Fibroblast of skin of scalp (primary cell): Measurements from ENCODE around the gene PANX2.
A peak's percentile ranks its signal among the peaks of the same experiment; 100 is the strongest.
"Not testable (repeated sequence)": the region's sequence is repeated elsewhere in the genome, so short reads cannot be mapped to it uniquely, and the experiment has no call there.

Source experiments
- DNase-seq: peaks from one replicate; pipeline ENCODE4 v3.0.0-alpha.2; 2013

The PANX2 gene

GRCh38 chr22:50200461-50201190, 30.1 kb downstream of the PANX2 start, which contains the start of gene SELENOO:
SELENOO (plus strand) TSS chr22:50201011; CDS start chr22:50201037, 26 bp downstream.
- DNase-seq = peak; percentile 89

GRCh38 chr22:50201191-50202129, 30.9 kb downstream of the PANX2 start:
- DNase-seq = no peak

GRCh38 chr22:50202130-50202666, 31.7 kb downstream of the PANX2 start:
- DNase-seq = no peak

- no peak for DNase-seq
These were observed 32.8 kb downstream of the PANX2 start for GRCh38 chr22:50203288-50203687.

GRCh38 chr22:50204571-50204970, 34.0 kb downstream of the PANX2 start:
- DNase-seq = no peak

- DNase-seq = not testable (repeated sequence)
These were observed 34.5 kb downstream of the PANX2 start for GRCh38 chr22:50204998-50205397.

GRCh38 chr22:50205781-50206569, 35.4 kb downstream of the PANX2 start:
- DNase-seq = no peak

- peak; percentile 29 for DNase-seq
These were observed 36.1 kb downstream of the PANX2 start for GRCh38 chr22:50206599-50206998.

- DNase-seq = no peak
These were observed 37.0 kb downstream of the PANX2 start for GRCh38 chr22:50207383-50208140.

- no peak for DNase-seq
These were observed 38.0 kb downstream of the PANX2 start for GRCh38 chr22:50208430-50208938.

GRCh38 chr22:50208939-50209892, 38.7 kb downstream of the PANX2 start:
- DNase-seq = no peak

- peak; percentile 63 for DNase-seq
These were observed 39.4 kb downstream of the PANX2 start for GRCh38 chr22:50209893-50210292.

- no peak for DNase-seq
These were observed 40.0 kb downstream of the PANX2 start for GRCh38 chr22:50210378-50211139.

- DNase-seq = no peak
These were observed 40.6 kb downstream of the PANX2 start for GRCh38 chr22:50211147-50211546.

GRCh38 chr22:50213263-50213662, 42.7 kb downstream of the PANX2 start:
- DNase-seq = no peak

GRCh38 chr22:50215297-50216054, 44.9 kb downstream of the PANX2 start:
- DNase-seq = no peak

- DNase-seq = no peak
These were observed 45.6 kb downstream of the PANX2 start for GRCh38 chr22:50216055-50216683.
